Activated CD8-positive, alpha-beta memory T cell treated with anti-CD3 and anti-CD28 coated beads, Interleukin-2, amount 10 ng/mL, durations not matched to agents 7 days and 5 days (primary cell): ENCODE results near the gene TMEM72. TPM values are rescaled to one million over a fixed set of nuclear protein-coding genes. Genes with fewer than 3 reads are reported as not detected.

Experiments
- ATAC-seq: fragments of 150-1000 bp; cut with Tn5 transposase; one replicate; pipeline ENCODE4 v1.10.0; 2021; ENCODE audit warnings: moderate library complexity
- CTCF ChIA-PET: fragments of 350-600 bp; sonication (Branson Sonifier 250); formaldehyde crosslinking; loops from one replicate; lab custom pipeline; 2021; ENCODE audit warnings: antibody characterized with exemption; lab: Charles Lee
- DNase-seq: peaks from one replicate; pipeline ENCODE4 v3.0.0-alpha.2; 2020
- H3K27ac Mint-ChIP-seq: one replicate; pipeline ENCODE4 v1.8.0; 2021; ENCODE audit warnings: mild to moderate bottlenecking, mixed read lengths
- H3K27me3 Mint-ChIP-seq: one replicate; pipeline ENCODE4 v1.8.0; 2021; ENCODE audit warnings: mixed read lengths
- H3K36me3 Mint-ChIP-seq: one replicate; pipeline ENCODE4 v1.8.0; 2021; ENCODE audit warnings: mild to moderate bottlenecking, mixed read lengths
- H3K4me1 Mint-ChIP-seq: one replicate; pipeline ENCODE4 v1.8.0; 2021; ENCODE audit warnings: mixed read lengths
- H3K4me3 Mint-ChIP-seq: one replicate; pipeline ENCODE4 v1.8.0; 2021; ENCODE audit warnings: mild to moderate bottlenecking, moderate library complexity, mixed read lengths
- H3K9me3 Mint-ChIP-seq: one replicate; pipeline ENCODE4 v1.8.0; 2022; ENCODE audit warnings: low read depth, mixed read lengths
- total RNA-seq, 2 experiments: library from RNA; stranded (reverse); gene quantifications; one replicate each; pipeline ENCODE4 v1.2.3, GENCODE V29; 2021

Gene TMEM72
- total RNA-seq, 2 experiments from 2014 or later = not detected

GRCh38 chr10:44935966-44936295 lies 24.8 kb downstream of the TMEM72 start:
- ATAC-seq = no peak
- Mint-ChIP-seq H3K4me3 (no peak overlapping the region), H3K27me3 (peaks cover 6% of the 10 kb centered on the region), H3K4me1 (peaks cover 13% of the 10 kb centered on the region), H3K36me3 (no peaks in the 10 kb centered on the region), H3K27ac (peak overlapping the region; percentile 3), H3K9me3 (no peaks in the 10 kb centered on the region)
- CTCF ChIA-PET = no interaction called here
- peak; percentile 29 for DNase-seq

- Mint-ChIP-seq H3K27me3 (peaks cover 7% of the 10 kb centered on the region), H3K9me3 (no peaks in the 10 kb centered on the region), H3K4me3 (no peak overlapping the region), H3K27ac (no peak overlapping the region), H3K4me1 (peaks cover 13% of the 10 kb centered on the region), H3K36me3 (no peaks in the 10 kb centered on the region)
- CTCF ChIA-PET = no interaction called here
- ATAC-seq (no peak), DNase-seq (peak; percentile 18)
Observed at GRCh38 chr10:44936314-44936975, 25.3 kb downstream of the TMEM72 start.

- Mint-ChIP-seq H3K4me3 (no peak overlapping the region), H3K36me3 (no peaks in the 10 kb centered on the region), H3K4me1 (peaks cover 13% of the 10 kb centered on the region), H3K27me3 (peaks cover 10% of the 10 kb centered on the region), H3K27ac (no peak overlapping the region), H3K9me3 (no peaks in the 10 kb centered on the region)
- DNase-seq (peak; percentile 34), ATAC-seq (no peak)
- CTCF ChIA-PET = no interaction called here
Observed at GRCh38 chr10:44937196-44938005, 26.3 kb downstream of the TMEM72 start.

GRCh38 chr10:44938956-44939355 lies 27.8 kb downstream of the TMEM72 start:
- Mint-ChIP-seq H3K9me3 (no peaks in the 10 kb centered on the region), H3K4me1 (peaks cover 10% of the 10 kb centered on the region), H3K27me3 (peaks cover 17% of the 10 kb centered on the region), H3K27ac (no peak overlapping the region), H3K4me3 (no peak overlapping the region), H3K36me3 (no peaks in the 10 kb centered on the region)
- ATAC-seq (no peak), DNase-seq (peak; percentile 1)
- CTCF ChIA-PET = interaction anchor here (1.4 kb wide), 1 partner anchor 37 kb away, joined by 3 read pairs; no protein-coding TSS in a partner anchor

- Mint-ChIP-seq H3K36me3 (peaks cover 5% of the 10 kb centered on the region), H3K9me3 (peaks cover 8% of the 10 kb centered on the region), H3K4me1 (peaks cover 10% of the 10 kb centered on the region), H3K27ac (no peak overlapping the region), H3K4me3 (no peak overlapping the region), H3K27me3 (peaks cover 24% of the 10 kb centered on the region)
- ATAC-seq = no peak
- DNase-seq = no peak
- CTCF ChIA-PET = no interaction called here
Observed at GRCh38 chr10:44939691-44940401, 28.7 kb downstream of the TMEM72 start.

- Mint-ChIP-seq H3K4me1 (no peaks in the 10 kb centered on the region), H3K27ac (no peak overlapping the region), H3K36me3 (peaks cover 7% of the 10 kb centered on the region), H3K4me3 (no peak overlapping the region), H3K27me3 (peaks cover 26% of the 10 kb centered on the region), H3K9me3 (peaks cover 13% of the 10 kb centered on the region)
- ATAC-seq (no peak), DNase-seq (no peak)
- CTCF ChIA-PET = interaction anchor here (4.0 kb wide), 1 partner anchor 13 kb away, joined by 22 read pairs; no protein-coding TSS in a partner anchor
Observed at GRCh38 chr10:44944354-44944753, 33.2 kb downstream of the TMEM72 start.

- no peak overlapping the region for H3K4me3 Mint-ChIP-seq
- H3K27me3 Mint-ChIP-seq = peaks cover 20% of the 10 kb centered on the region
- no peaks in the 10 kb centered on the region for H3K4me1 Mint-ChIP-seq
- ATAC-seq (no peak), DNase-seq (peak; percentile 16)
- H3K27ac Mint-ChIP-seq = no peak overlapping the region
- H3K36me3 Mint-ChIP-seq = peaks cover 7% of the 10 kb centered on the region
- CTCF ChIA-PET = interaction anchor here (1.3 kb wide), 1 partner anchor 13 kb away, joined by 4 read pairs; no protein-coding TSS in a partner anchor
- peaks cover 13% of the 10 kb centered on the region for H3K9me3 Mint-ChIP-seq
Observed at GRCh38 chr10:44946205-44946604, 35.1 kb downstream of the TMEM72 start.

- ATAC-seq = no peak
- Mint-ChIP-seq H3K27ac (no peak overlapping the region), H3K4me3 (no peak overlapping the region), H3K27me3 (peaks cover 15% of the 10 kb centered on the region), H3K9me3 (peaks cover 13% of the 10 kb centered on the region), H3K4me1 (no peaks in the 10 kb centered on the region), H3K36me3 (peaks cover 7% of the 10 kb centered on the region)
- CTCF ChIA-PET = no interaction called here
- peak; percentile 19 for DNase-seq
Observed at GRCh38 chr10:44947371-44948152, 36.4 kb downstream of the TMEM72 start.

- Mint-ChIP-seq H3K4me1 (no peaks in the 10 kb centered on the region), H3K4me3 (no peak overlapping the region), H3K27ac (no peak overlapping the region), H3K9me3 (peaks cover 13% of the 10 kb centered on the region), H3K27me3 (peaks cover 9% of the 10 kb centered on the region), H3K36me3 (peaks cover 7% of the 10 kb centered on the region)
- DNase-seq (peak; percentile 3), ATAC-seq (no peak)
- CTCF ChIA-PET = interaction anchor here (2.6 kb wide), 1 partner anchor 16 kb away, joined by 11 read pairs; no protein-coding TSS in a partner anchor
Observed at GRCh38 chr10:44948642-44949041, 37.5 kb downstream of the TMEM72 start.

- CTCF ChIA-PET = interaction anchor here (2.6 kb wide), 1 partner anchor 17 kb away, joined by 11 read pairs; no protein-coding TSS in a partner anchor
- peaks cover 11% of the 10 kb centered on the region for H3K9me3 Mint-ChIP-seq
- ATAC-seq (no peak), DNase-seq (peak; percentile 12)
- peaks cover 7% of the 10 kb centered on the region for H3K27me3 Mint-ChIP-seq
- peaks cover 6% of the 10 kb centered on the region for H3K36me3 Mint-ChIP-seq
- H3K27ac Mint-ChIP-seq = no peak overlapping the region
- H3K4me3 Mint-ChIP-seq = no peak overlapping the region
- no peaks in the 10 kb centered on the region for H3K4me1 Mint-ChIP-seq
Observed at GRCh38 chr10:44949127-44949802, 38.1 kb downstream of the TMEM72 start.

- H3K9me3 Mint-ChIP-seq = peaks cover 6% of the 10 kb centered on the region
- H3K27me3 Mint-ChIP-seq = peaks cover 2% of the 10 kb centered on the region
- H3K27ac Mint-ChIP-seq = no peak overlapping the region
- peak; percentile 23 for DNase-seq
- H3K4me1 Mint-ChIP-seq = no peaks in the 10 kb centered on the region
- ATAC-seq = no peak
- H3K36me3 Mint-ChIP-seq = peaks cover 2% of the 10 kb centered on the region
- no peak overlapping the region for H3K4me3 Mint-ChIP-seq
- CTCF ChIA-PET = interaction anchor here (2.6 kb wide), 1 partner anchor 17 kb away, joined by 11 read pairs; no protein-coding TSS in a partner anchor
Observed at GRCh38 chr10:44949915-44950314, 38.8 kb downstream of the TMEM72 start.
